Measurements from ENCODE around the gene LYZ.

LYZ gene

DNA sequence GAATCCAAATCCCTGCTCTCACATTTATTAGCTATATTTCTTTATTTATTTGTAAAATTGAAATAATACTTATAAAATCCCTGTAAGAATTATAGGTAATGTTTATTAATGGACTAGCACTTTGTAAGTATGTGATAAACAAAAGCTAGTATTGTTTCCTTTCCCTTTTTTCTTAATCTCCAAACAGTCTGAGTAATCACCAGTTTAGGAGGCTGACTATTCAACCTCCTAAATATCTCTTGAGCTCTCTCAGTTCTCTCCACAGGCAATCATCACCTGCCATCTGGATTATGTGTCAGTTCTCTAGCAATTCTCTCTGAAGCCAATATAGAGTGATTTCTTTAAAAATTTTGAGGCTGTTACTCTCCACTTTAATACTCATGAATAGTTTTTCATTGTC, 9.2 kb upstream of the LYZ start:
- H3K27ac ChIP-seq (ENCODE audit: low read depth, low read length, poor library complexity, severe bottlenecking) = no peak overlapping the region
- H3K4me1 ChIP-seq (ENCODE audit: insufficient read depth, low read length, severe bottlenecking) = peaks cover 15% of the 10 kb centered on the region
- H4K20me1 ChIP-seq (ENCODE audit: insufficient read depth, low read length) = no peaks in the 10 kb centered on the region
- no peak overlapping the region for H3K9ac ChIP-seq (ENCODE audit: low read length)
- no peaks in the 10 kb centered on the region for H3K9me2 ChIP-seq (ENCODE audit: low read depth, low read length)
- no peaks in the 10 kb centered on the region for H3K79me2 ChIP-seq (ENCODE audit: insufficient read depth, low read length)
- no peaks in the 10 kb centered on the region for H3F3A ChIP-seq (ENCODE audit: insufficient read depth, low read length)
- H3K4me3 ChIP-seq (ENCODE audit: low read depth, low read length, poor library complexity, severe bottlenecking) = no peak overlapping the region
- TF ChIP-seq EZH2 (IDR thresholded peaks at IDR 0.05; ENCODE audit: borderline replicate concordance, low read length) = no peak
- no peak for TF ChIP-seq CTCF (IDR thresholded peaks at IDR 0.05; ENCODE audit: low read length)
- no peak overlapping the region for H2AFZ ChIP-seq (ENCODE audit: low read length)
- H3K36me3 ChIP-seq (ENCODE audit: insufficient read depth, low read length) = no peaks in the 10 kb centered on the region
- H3K27me3 ChIP-seq (ENCODE audit: insufficient read depth, low read length) = no peaks in the 10 kb centered on the region
- no peak overlapping the region for H3K4me2 ChIP-seq (ENCODE audit: low read length)
- H3K9me3 ChIP-seq (ENCODE audit: low read length) = no peaks in the 10 kb centered on the region

- Histone ChIP-seq H3K9me2 (ENCODE audit: low read depth, low read length) (no peaks in the 10 kb centered on the region), H3K9me3 (ENCODE audit: low read length) (no peaks in the 10 kb centered on the region), H3K27me3 (ENCODE audit: insufficient read depth, low read length) (no peaks in the 10 kb centered on the region), H3K27ac (ENCODE audit: low read depth, low read length, poor library complexity, severe bottlenecking) (no peak overlapping the region), H3K4me2 (ENCODE audit: low read length) (no peak overlapping the region), H4K20me1 (ENCODE audit: insufficient read depth, low read length) (no peaks in the 10 kb centered on the region), H3K79me2 (ENCODE audit: insufficient read depth, low read length) (no peaks in the 10 kb centered on the region), H3K4me3 (ENCODE audit: low read depth, low read length, poor library complexity, severe bottlenecking) (no peak overlapping the region), H3F3A (ENCODE audit: insufficient read depth, low read length) (no peaks in the 10 kb centered on the region), H3K9ac (ENCODE audit: low read length) (no peak overlapping the region), H3K4me1 (ENCODE audit: insufficient read depth, low read length, severe bottlenecking) (peaks cover 15% of the 10 kb centered on the region), H3K36me3 (ENCODE audit: insufficient read depth, low read length) (no peaks in the 10 kb centered on the region), H2AFZ (ENCODE audit: low read length) (no peak overlapping the region)
- TF ChIP-seq CTCF (IDR thresholded peaks at IDR 0.05; ENCODE audit: low read length) (no peak), EZH2 (IDR thresholded peaks at IDR 0.05; ENCODE audit: borderline replicate concordance, low read length) (no peak)
These were observed 8.2 kb upstream of the LYZ start for GRCh38 chr12:69339999-69340398.

DNA sequence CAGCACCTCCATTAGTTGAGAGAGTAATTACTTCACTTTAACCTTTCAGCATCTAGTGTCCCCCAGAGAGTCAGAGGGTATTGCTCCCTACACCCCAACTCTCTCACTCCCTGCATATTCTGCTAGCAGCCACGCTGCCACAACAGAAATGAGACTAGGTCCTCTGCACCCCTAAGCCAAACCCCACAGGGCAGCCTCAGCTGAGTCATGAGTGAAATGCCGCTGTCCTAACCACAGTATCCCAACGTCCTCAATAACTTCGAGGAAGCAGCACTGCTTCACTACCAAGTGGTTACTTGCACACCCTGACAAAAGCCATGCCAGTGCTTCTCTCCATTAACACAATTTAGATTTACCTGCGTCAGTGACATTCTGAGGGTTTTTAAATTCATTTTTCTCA, 6.9 kb upstream of the LYZ start:
- H4K20me1 ChIP-seq (ENCODE audit: insufficient read depth, low read length) = no peaks in the 10 kb centered on the region
- H3K9ac ChIP-seq (ENCODE audit: low read length) = no peak overlapping the region
- H3K27me3 ChIP-seq (ENCODE audit: insufficient read depth, low read length) = no peaks in the 10 kb centered on the region
- H3F3A ChIP-seq (ENCODE audit: insufficient read depth, low read length) = no peaks in the 10 kb centered on the region
- H3K9me3 ChIP-seq (ENCODE audit: low read length) = no peaks in the 10 kb centered on the region
- no peak for TF ChIP-seq CTCF (IDR thresholded peaks at IDR 0.05; ENCODE audit: low read length)
- no peak for TF ChIP-seq EZH2 (IDR thresholded peaks at IDR 0.05; ENCODE audit: borderline replicate concordance, low read length)
- H3K4me1 ChIP-seq (ENCODE audit: insufficient read depth, low read length, severe bottlenecking) = peaks cover 15% of the 10 kb centered on the region
- no peaks in the 10 kb centered on the region for H3K79me2 ChIP-seq (ENCODE audit: insufficient read depth, low read length)
- no peak overlapping the region for H3K27ac ChIP-seq (ENCODE audit: low read depth, low read length, poor library complexity, severe bottlenecking)
- no peak overlapping the region for H3K4me2 ChIP-seq (ENCODE audit: low read length)
- H3K36me3 ChIP-seq (ENCODE audit: insufficient read depth, low read length) = no peaks in the 10 kb centered on the region
- no peaks in the 10 kb centered on the region for H3K9me2 ChIP-seq (ENCODE audit: low read depth, low read length)
- no peak overlapping the region for H2AFZ ChIP-seq (ENCODE audit: low read length)
- H3K4me3 ChIP-seq (ENCODE audit: low read depth, low read length, poor library complexity, severe bottlenecking) = no peak overlapping the region
